GM12865 (cell line): Measurements from ENCODE around the gene DENND2A.
"Not testable (repeated sequence)": the region's sequence is repeated elsewhere in the genome, so short reads cannot be mapped to it uniquely, and the experiment has no call there.

Experiments used
- DNase-seq: peaks from one replicate; pipeline ENCODE4 v3.0.0; 2010; ENCODE audit warnings: low read depth
- H3K4me3 ChIP-seq: 2 replicates; pipeline ENCODE4 v1.5.1; 2011; ENCODE audit warnings: mild to moderate bottlenecking, low read depth, low read length, control low read depth
- TF ChIP-seq, protein P1 (sequence below): IDR thresholded peaks from 2 replicates; pipeline ENCODE4 v1.5.1; 2011; ENCODE audit warnings: low read length, control low read depth, low read depth, inconsistent platforms; ENCODE audit not compliant: insufficient read depth; ENCODE audit errors: missing control alignments

DENND2A gene

DNA sequence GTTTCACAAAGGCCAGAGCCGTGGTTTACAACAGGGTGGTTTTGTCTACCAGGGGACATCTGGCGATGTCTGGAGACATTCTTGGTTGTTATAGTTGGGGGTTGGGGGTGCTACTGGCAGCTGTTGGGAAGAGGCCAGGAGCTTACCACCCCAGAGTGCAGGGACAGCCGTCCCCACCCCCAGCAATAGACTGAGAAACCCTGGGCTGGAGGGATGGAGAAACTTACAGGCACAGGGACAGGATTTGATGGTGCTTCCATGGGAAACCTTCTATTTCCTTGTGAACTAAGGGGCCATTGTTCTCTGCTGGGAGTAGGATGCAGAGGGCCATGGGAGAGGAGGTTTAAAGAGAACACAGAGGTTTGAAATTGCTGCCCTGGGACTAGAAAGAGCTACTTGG is 43.0 kb upstream of the DENND2A start:
- TF ChIP-seq, protein P1, sequence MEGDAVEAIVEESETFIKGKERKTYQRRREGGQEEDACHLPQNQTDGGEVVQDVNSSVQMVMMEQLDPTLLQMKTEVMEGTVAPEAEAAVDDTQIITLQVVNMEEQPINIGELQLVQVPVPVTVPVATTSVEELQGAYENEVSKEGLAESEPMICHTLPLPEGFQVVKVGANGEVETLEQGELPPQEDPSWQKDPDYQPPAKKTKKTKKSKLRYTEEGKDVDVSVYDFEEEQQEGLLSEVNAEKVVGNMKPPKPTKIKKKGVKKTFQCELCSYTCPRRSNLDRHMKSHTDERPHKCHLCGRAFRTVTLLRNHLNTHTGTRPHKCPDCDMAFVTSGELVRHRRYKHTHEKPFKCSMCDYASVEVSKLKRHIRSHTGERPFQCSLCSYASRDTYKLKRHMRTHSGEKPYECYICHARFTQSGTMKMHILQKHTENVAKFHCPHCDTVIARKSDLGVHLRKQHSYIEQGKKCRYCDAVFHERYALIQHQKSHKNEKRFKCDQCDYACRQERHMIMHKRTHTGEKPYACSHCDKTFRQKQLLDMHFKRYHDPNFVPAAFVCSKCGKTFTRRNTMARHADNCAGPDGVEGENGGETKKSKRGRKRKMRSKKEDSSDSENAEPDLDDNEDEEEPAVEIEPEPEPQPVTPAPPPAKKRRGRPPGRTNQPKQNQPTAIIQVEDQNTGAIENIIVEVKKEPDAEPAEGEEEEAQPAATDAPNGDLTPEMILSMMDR: no peak
- no peak for DNase-seq

DNA sequence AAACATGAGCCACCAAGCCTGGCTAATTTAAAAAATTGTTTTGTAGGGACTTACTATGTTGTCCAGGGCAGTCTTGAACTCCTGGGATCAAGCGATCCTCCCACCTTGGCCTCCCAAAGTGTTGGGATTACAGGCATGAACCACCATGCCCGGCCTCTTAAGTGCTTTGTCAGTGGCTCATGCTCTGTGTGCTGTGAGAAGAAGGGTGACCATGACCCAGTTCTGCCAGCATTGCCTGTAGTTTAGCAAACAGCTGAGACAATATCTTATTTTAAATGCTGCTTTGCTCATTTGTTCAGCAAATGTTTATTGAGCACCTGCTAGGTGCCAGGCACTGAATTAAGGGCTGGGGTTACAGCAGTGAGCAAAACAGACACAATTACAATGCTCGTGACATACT is 41.2 kb upstream of the DENND2A start:
- no peak for DNase-seq
- no peak overlapping the region for H3K4me3 ChIP-seq
- TF ChIP-seq, protein P1: no peak

More for the DNA sequence above, 43.0 kb upstream of the DENND2A start:
- no peak overlapping the region for H3K4me3 ChIP-seq

DNA sequence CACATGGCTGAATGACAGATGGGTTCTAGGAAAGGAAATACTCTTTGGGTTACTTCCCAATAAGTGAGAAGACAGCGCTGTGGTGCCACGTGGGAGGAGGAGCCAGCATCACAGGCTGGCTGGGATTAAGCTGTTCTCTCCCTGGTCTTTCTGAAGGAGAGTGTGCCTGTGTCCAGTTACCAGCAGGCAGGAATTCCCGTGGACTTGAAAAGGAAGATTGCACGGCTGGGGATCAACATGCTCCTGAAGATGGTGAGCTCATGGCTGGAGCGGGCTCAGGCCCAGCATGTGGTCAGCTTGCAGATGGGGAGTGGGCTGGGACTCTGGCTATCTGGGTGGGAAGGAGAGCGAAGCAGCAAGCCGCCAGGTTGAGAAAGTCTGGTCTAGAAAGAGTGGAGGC is 40.3 kb upstream of the DENND2A start:
- no peak overlapping the region for H3K4me3 ChIP-seq
- no peak for DNase-seq
- TF ChIP-seq, protein P1: no peak

DNA sequence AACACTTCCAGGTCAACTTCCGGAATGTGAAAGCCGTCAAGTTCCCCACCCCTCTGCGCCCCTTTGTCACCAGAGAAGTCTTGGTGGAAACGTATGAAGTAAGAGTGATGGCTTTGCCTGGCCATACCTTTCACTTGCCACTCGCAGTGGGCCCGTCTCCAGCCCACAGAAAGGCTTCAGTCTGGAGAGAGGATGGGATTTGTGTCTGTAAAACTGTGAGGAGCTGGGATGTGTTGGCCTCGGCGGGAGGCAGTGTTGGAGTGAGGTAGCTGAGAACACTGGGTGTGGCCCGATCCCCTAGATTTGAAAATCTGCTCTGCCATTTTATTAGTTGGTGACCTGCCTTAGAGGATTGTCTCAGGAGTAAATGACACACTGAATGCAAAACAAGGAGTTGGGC is 38.6 kb upstream of the DENND2A start:
- TF ChIP-seq, protein P1: no peak
- no peak overlapping the region for H3K4me3 ChIP-seq
- no peak for DNase-seq

DNA sequence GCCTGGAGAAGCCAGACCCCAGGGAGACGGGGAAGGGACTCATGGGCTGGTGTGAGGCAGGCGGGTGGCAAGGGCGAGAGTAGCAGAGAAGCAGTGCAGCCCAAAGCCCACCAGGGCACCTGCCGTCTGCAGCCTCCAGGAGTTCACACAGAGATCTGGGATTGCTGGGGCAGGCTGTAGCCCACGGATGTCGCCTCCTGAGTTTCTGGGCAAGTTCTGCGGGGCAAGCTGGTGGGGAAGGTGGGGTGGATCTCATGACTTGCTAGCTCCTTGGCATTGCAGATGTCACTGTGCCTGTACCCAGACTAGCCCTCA is 38.2 kb upstream of the DENND2A start:
- H3K4me3 ChIP-seq: no peak overlapping the region
- TF ChIP-seq, protein P1: no peak
- DNase-seq: no peak

DNA sequence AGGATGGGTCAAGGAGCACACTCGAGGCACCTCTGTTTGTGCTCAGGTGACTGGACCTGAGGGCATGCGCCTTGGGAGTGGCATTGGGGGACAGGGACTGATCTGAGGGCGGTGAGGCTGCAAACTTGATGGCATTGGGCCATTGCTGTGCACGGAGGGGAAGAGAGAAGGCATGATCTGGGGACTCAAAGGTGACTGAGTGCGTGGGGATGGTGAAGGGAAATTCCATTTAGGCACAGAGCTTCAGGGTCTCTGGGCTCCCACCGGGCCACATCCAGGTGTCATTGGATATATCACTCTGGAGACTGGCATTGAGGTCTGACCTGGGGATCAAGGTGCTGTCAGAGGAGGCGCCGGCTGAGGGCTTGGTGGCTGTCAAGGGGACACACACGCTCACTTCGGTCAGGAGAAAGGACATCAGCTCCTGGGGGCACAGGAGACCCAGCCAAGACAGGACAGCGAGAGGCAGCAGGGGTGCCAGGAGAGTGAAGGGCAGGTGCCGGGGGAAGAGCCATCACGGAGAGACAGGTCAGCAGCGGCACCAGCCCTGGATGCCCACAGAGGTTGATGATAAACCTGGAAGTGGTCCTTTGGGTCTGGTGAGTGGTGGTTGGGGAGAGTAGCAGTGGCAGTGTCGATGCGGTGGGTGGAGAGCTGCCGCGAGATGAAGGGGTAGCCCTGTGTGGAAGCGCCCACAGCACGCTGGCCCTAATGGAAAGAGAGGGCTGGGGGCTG is 37.6 kb upstream of the DENND2A start:
- TF ChIP-seq, protein P1: no peak
- no peak for DNase-seq
- H3K4me3 ChIP-seq: no peak overlapping the region

DNA sequence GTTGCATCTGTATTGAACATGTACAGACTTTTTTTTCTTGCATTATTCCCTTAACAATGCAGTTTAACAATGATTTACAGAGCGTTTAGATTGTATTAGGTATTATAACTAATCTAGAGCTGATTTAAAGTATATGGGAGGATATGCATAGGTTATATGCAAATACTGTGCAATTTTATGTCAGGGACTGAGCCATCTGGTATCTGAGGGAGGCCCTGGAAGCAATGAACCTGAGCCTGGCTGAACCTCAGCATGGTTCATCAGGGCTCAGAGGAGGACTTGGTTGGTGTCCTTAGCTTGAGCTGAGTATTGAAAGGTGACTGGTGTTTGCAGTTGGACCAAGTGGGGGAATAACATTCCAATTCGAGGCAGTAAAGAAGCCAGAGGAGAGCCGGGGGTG is 36.9 kb upstream of the DENND2A start:
- DNase-seq: no peak
- H3K4me3 ChIP-seq: no peak overlapping the region
- TF ChIP-seq, protein P1: no peak

DNA sequence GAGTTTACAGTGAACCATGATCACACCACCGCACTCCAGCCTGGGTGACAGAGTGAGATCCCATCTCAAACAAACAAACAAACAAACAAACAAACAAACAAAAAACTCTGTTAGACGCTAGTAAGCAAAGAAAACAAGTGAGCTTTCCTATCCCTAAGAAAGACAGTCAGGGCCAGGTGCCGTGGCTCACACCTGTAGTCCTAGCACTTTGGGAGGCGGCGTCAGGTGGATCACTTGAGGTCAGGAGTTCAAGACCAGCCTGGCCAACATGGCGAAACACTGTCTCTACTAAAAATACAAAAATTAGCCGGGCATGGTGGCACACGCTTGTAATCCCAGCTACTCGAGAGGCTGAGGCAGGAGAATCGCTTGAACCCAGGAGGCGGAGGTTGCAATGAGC is 36.3 kb upstream of the DENND2A start:
- not testable (repeated sequence) for H3K4me3 ChIP-seq, DNase-seq
